Suprapubic skin (tissue), 3 donors: ENCODE data around the gene SNAPIN.

Experiments
- POLR2AphosphoS5 ChIP-seq, 3 donors: sonication (generic); formaldehyde crosslinking; IDR thresholded peaks; one replicate each; pipeline ENCODE4 v1.6.1; 2017; ENCODE audit warnings: antibody characterized with exemption in 3 of 3
- TF ChIP-seq, protein P1 (sequence below), 2 donors: fragments of 200-600 bp in 1 of 2; fragments of 450-650 bp in 1 of 2; sonication (generic) in 1 of 2; IDR thresholded peaks; one replicate each; pipeline ENCODE4 v1.5.1; 2016 to 2019; ENCODE audit warnings: antibody characterized with exemption in 2 of 2, mild to moderate bottlenecking in 1 of 2, moderate library complexity in 1 of 2

GRCh38 chr1:153639280-153639679 lies 19.2 kb upstream of the SNAPIN start:
- TF ChIP-seq, protein P1, sequence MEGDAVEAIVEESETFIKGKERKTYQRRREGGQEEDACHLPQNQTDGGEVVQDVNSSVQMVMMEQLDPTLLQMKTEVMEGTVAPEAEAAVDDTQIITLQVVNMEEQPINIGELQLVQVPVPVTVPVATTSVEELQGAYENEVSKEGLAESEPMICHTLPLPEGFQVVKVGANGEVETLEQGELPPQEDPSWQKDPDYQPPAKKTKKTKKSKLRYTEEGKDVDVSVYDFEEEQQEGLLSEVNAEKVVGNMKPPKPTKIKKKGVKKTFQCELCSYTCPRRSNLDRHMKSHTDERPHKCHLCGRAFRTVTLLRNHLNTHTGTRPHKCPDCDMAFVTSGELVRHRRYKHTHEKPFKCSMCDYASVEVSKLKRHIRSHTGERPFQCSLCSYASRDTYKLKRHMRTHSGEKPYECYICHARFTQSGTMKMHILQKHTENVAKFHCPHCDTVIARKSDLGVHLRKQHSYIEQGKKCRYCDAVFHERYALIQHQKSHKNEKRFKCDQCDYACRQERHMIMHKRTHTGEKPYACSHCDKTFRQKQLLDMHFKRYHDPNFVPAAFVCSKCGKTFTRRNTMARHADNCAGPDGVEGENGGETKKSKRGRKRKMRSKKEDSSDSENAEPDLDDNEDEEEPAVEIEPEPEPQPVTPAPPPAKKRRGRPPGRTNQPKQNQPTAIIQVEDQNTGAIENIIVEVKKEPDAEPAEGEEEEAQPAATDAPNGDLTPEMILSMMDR (IDR thresholded peaks at IDR 0.05) = no peak
- no peak for TF ChIP-seq POLR2AphosphoS5 (IDR thresholded peaks at IDR 0.05)
